ENCODE results near the gene RNF115.
"Not testable (repeated sequence)": the region's sequence is repeated elsewhere in the genome, so short reads cannot be mapped to it uniquely, and the experiment has no call there.

DNA sequence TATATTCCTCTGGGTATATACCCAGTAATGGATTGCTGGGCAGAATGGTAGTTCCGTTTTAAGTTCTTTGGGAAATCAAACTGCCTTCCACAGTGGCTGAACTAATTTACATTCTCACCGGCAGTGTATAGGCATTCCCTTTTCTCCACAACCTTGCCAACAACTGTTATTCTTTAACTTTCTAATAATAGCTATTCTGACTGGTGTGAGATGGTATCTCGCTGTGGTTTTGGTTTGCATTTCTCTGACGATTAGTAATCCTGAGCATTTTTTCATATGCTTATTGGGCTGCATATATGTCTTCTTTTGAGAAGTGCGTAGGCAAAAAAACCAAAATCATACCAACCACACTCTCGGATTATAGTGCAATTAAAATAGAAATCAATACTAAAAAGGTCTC lies 5.8 kb downstream of the RNF115 start:
- TF ChIP-seq EP300 (IDR thresholded peaks at IDR 0.05); CBX2 (IDR thresholded peaks at IDR 0.05; ENCODE audit: borderline replicate concordance, low read depth); POLR2A (IDR thresholded peaks at IDR 0.05; ENCODE audit: low read length): not testable (repeated sequence)

All from A549 (cell line).